HPDE6-E6E7 (cell line): Measurements from ENCODE around the gene GREB1.
A peak's percentile ranks its signal among the peaks of the same experiment; 100 is the strongest.
"Not testable (repeated sequence)": the region's sequence is repeated elsewhere in the genome, so short reads cannot be mapped to it uniquely, and the experiment has no call there.

Experiments used
- DNase-seq: peaks from one replicate; pipeline ENCODE4 v3.0.0; 2011; ENCODE audit warnings: missing footprints; ENCODE audit errors: extremely low spot score

GREB1 gene

DNA sequence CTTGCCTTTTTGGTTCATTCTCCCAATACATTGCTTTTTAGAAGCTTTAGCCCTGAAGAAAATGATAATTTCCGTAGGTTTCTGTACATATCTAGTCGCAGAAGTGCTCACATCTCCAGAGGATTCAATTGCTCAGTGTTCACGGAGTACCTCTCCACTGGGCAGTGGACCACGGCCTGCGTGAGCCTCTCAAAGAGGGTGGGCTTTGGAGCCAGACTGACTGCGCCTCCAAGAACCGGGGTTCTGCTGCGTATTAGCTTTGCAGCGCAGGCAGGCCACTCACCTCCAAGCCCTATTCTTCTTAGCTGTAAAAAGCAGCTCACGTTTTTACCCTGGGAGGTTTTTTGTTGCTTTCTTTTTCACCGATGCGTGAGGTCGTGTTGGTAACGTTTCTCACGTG is 100.7 kb downstream of the GREB1 start:
- no peak for DNase-seq

GRCh38 chr2:11635141-11635540 is 101.3 kb downstream of the GREB1 start:
- DNase-seq = no peak

- no peak for DNase-seq
These were observed 102.9 kb downstream of the GREB1 start for GRCh38 chr2:11636593-11637295.

DNA sequence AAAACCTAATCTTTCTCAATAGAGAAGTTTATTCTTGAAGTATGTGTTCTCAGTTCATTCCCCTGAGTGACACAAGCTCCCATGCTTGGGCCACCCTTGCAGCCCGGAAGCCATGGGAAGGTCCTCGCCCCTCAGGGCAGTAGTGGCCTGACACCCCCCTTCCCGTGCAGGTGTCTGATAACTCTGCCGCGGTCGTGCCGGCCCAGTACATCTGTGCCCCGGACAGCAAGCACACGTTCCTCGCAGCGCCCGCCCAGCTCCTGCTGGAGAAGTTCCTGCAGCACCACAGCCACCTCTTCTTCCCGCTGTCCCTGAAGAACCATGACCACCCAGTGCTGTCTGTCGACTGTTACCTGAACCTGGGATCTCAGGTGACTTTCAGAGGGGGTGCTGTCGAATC is 103.7 kb downstream of the GREB1 start:
- no peak for DNase-seq

GRCh38 chr2:11639503-11639902 is 105.7 kb downstream of the GREB1 start:
- no peak for DNase-seq

GRCh38 chr2:11640132-11640531 is 106.3 kb downstream of the GREB1 start:
- DNase-seq = no peak

DNA sequence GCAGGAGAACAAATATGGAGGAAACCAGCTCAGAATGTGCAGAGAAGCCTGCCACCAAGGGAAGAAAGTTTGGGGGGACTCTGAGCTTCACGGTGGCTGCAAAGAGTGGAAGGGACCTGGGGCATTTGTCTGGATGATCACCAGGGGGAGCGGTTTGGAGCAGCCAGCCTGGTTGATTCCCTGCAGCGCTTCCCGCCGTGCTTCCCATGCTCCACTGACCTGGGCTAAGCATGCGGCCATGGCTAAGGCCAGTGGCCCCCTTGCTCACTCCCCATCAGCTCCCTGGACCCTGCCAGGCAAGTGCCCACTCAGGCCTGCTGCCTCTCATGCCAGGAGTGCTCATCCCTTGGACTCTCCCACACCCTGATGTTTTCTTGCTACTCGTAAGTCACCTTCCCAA is 109.1 kb downstream of the GREB1 start:
- DNase-seq = no peak

- DNase-seq = no peak
These were observed 110.4 kb downstream of the GREB1 start for GRCh38 chr2:11644293-11644692.

- no peak for DNase-seq
These were observed 112.7 kb downstream of the GREB1 start for GRCh38 chr2:11646530-11646929.

GRCh38 chr2:11647834-11648600 is 114.2 kb downstream of the GREB1 start:
- no peak for DNase-seq

GRCh38 chr2:11649093-11649492 is 115.2 kb downstream of the GREB1 start:
- DNase-seq = no peak

DNA sequence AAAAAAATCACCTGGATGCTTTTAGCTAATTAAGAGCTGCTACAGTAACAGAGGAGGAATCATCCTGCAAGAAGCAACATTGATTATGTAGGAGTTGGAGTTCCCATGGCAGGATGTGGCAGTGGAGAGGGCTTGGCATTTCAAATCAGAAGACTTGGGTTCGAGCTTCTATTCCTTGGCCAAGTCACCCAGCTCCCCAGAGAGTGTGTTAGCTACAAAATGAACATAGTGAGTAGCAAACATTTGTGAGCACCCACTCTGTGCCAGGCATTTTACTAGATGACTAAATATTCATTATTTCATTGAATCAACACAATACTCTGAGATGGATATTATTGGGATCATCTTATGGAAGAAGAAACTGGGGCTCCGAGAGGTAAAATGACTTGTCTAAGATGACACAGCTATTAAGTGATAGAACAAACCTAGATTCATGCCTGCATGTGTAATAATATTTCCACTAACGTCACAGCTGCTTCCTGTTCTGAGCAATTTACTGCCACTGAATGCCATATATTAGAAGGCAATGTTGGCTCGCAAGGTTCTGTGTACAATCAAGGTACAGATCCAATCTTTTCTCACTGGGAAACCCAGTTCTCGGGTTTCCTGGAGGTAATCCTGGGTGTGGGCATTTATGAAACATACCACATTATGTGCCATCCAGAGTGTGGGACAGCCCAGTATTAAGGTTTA is 118.2 kb downstream of the GREB1 start:
- no peak for DNase-seq

- DNase-seq = no peak
These were observed 118.7 kb downstream of the GREB1 start for GRCh38 chr2:11652553-11652952.

DNA sequence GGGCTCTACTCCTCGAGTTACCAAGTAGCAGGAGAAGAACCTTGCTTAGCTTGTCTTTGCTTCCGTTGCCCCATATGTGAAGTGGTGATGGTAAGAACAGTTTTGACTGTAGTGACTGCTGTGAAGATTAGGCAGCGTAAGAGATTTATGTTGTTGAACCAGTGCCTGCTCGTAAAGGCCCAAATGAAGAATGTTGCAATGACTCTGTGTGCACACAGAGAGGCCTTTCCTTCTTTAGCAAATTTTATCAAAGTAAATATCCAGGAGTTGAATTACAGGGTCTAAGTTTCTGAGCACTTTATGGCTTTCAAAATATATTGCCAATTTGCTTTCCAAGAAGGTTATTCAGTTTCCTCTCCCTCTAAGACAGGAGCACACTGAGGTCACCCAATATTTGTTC is 121.7 kb downstream of the GREB1 start:
- no peak for DNase-seq

- DNase-seq = no peak
These were observed 122.4 kb downstream of the GREB1 start for GRCh38 chr2:11656252-11656651.

DNA sequence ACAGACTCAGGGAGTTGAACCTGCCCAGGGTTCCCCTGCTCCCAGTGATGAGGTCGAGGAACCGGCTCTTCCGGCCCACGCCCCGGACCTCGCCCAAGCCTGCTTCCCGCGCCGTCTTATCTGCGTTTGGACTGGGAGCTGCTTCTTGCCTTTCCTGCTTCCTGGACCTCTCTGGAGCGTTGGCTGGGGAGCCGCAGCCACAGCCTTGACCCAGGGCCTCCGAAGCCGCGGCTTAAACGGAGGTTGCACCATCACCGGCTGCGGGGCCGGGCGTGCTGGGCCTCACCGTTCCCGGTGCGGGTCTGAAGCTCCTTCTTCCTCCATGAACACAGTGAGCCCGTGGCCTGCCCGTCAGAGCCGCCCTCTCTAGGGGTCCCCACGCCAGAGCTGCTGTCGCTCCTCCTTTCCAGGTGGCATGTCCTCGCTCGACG is 122.8 kb downstream of the GREB1 start:
- DNase-seq = no peak

GRCh38 chr2:11657195-11657594 is 123.3 kb downstream of the GREB1 start:
- DNase-seq = no peak

- no peak for DNase-seq
These were observed 123.8 kb downstream of the GREB1 start for GRCh38 chr2:11657646-11658045.

GRCh38 chr2:11658208-11659114 is 124.6 kb downstream of the GREB1 start:
- DNase-seq = peak; percentile 72

DNA sequence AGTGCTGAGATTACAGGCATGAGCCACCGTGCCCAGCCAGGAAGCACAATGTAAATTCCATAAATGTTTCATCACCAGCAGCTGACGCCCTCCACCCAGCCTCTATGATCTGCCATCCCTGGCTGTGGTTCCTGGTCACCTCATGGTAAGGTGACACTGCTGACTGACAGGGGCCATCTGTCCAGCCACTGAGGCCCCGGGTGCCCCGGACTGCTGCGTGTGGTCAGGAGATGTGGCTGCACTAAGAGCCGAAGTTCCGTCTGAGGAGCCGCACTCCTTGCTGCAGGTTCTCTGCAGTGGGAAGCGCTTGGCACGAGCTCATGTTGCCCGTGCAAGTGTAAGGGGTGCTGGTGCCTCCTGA is 125.2 kb downstream of the GREB1 start:
- DNase-seq = no peak

GRCh38 chr2:11659851-11660250 is 126.0 kb downstream of the GREB1 start:
- DNase-seq = no peak

DNA sequence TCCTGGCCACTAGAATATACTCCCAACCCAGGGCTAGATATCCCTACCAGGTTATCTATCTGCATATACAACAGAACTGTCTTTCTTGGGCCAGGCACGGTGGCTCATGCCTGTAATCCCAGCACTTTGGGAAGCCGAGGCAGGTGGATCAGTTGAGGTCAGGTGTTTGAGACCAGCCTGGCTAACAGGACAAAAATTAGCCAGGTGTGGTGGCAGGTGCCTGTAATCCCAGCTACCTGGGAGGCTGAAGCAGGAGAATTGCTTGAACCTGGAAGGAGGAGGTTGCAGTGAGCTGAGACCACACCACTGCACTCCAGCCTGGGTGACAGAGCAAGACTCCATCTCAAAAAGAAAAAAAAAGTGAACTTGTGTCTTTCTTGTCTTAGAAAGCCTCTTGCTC is 126.6 kb downstream of the GREB1 start:
- not testable (repeated sequence) for DNase-seq
